ENCODE data around the gene NR2F2. TPM values are rescaled to one million over a fixed set of nuclear protein-coding genes. Genes with fewer than 3 reads are reported as not detected.

NR2F2 gene
- total RNA-seq, 1 donor from 2014 or later, result 15.9 TPM

DNA sequence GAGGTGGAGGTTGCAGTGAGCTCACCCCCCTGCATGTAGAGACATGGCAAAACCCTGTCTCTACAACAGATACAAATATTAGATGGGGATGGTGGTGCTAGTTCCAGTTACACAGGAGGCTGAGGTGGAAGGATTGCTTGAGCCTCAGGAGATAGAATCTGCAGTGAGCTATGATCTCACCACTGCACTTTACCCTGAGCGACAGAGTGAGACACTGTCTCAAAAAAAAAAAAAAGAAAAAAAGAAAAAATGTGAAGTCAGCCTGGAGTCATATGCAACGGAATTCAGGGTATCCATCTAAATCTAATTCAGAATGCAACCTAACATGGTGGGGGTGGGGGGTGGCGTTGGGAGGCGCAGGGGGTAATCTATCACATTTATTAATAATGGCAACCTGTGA, 37.1 kb upstream of the NR2F2 start:
- TF ChIP-seq, protein P1, sequence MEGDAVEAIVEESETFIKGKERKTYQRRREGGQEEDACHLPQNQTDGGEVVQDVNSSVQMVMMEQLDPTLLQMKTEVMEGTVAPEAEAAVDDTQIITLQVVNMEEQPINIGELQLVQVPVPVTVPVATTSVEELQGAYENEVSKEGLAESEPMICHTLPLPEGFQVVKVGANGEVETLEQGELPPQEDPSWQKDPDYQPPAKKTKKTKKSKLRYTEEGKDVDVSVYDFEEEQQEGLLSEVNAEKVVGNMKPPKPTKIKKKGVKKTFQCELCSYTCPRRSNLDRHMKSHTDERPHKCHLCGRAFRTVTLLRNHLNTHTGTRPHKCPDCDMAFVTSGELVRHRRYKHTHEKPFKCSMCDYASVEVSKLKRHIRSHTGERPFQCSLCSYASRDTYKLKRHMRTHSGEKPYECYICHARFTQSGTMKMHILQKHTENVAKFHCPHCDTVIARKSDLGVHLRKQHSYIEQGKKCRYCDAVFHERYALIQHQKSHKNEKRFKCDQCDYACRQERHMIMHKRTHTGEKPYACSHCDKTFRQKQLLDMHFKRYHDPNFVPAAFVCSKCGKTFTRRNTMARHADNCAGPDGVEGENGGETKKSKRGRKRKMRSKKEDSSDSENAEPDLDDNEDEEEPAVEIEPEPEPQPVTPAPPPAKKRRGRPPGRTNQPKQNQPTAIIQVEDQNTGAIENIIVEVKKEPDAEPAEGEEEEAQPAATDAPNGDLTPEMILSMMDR (IDR thresholded peaks at IDR 0.05; ENCODE audit: unreplicated experiment), result no peak
- H3K36me3 Mint-ChIP-seq (ENCODE audit: low read depth, unreplicated experiment), result no peaks in the 10 kb centered on the region
- no peak overlapping the region for H3K27ac Mint-ChIP-seq (ENCODE audit: unreplicated experiment)
- no peak for DNase-seq (ENCODE audit: low spot score)
- peaks cover 4% of the 10 kb centered on the region for H3K4me1 Mint-ChIP-seq (ENCODE audit: unreplicated experiment)
- H3K27me3 Mint-ChIP-seq (ENCODE audit: unreplicated experiment), result no peaks in the 10 kb centered on the region
- no peak overlapping the region for H3K4me3 Mint-ChIP-seq (ENCODE audit: unreplicated experiment)
- no peaks in the 10 kb centered on the region for H3K9me3 Mint-ChIP-seq (ENCODE audit: unreplicated experiment)

GRCh38 chr15:96294766-96295165, 35.7 kb upstream of the NR2F2 start:
- peaks cover 4% of the 10 kb centered on the region for H3K4me1 Mint-ChIP-seq (ENCODE audit: unreplicated experiment)
- no peaks in the 10 kb centered on the region for H3K36me3 Mint-ChIP-seq (ENCODE audit: low read depth, unreplicated experiment)
- TF ChIP-seq, protein P1 (IDR thresholded peaks at IDR 0.05; ENCODE audit: unreplicated experiment), result no peak
- H3K27me3 Mint-ChIP-seq (ENCODE audit: unreplicated experiment), result no peaks in the 10 kb centered on the region
- H3K9me3 Mint-ChIP-seq (ENCODE audit: unreplicated experiment), result no peaks in the 10 kb centered on the region
- H3K4me3 Mint-ChIP-seq (ENCODE audit: unreplicated experiment), result no peak overlapping the region
- no peak overlapping the region for H3K27ac Mint-ChIP-seq (ENCODE audit: unreplicated experiment)
- DNase-seq (ENCODE audit: low spot score), result no peak

GRCh38 chr15:96296264-96296663, 34.2 kb upstream of the NR2F2 start:
- TF ChIP-seq, protein P1 (IDR thresholded peaks at IDR 0.05; ENCODE audit: unreplicated experiment), result no peak
- DNase-seq (ENCODE audit: low spot score), result no peak
- Mint-ChIP-seq H3K4me3 (ENCODE audit: unreplicated experiment) (no peak overlapping the region), H3K4me1 (ENCODE audit: unreplicated experiment) (peaks cover 4% of the 10 kb centered on the region), H3K9me3 (ENCODE audit: unreplicated experiment) (no peaks in the 10 kb centered on the region), H3K27me3 (ENCODE audit: unreplicated experiment) (no peaks in the 10 kb centered on the region), H3K36me3 (ENCODE audit: low read depth, unreplicated experiment) (no peaks in the 10 kb centered on the region), H3K27ac (ENCODE audit: unreplicated experiment) (no peak overlapping the region)

GRCh38 chr15:96297783-96298182, 32.7 kb upstream of the NR2F2 start:
- Mint-ChIP-seq H3K4me3 (ENCODE audit: unreplicated experiment) (no peak overlapping the region), H3K27ac (ENCODE audit: unreplicated experiment) (no peak overlapping the region), H3K9me3 (ENCODE audit: unreplicated experiment) (no peaks in the 10 kb centered on the region), H3K36me3 (ENCODE audit: low read depth, unreplicated experiment) (no peaks in the 10 kb centered on the region), H3K27me3 (ENCODE audit: unreplicated experiment) (no peaks in the 10 kb centered on the region), H3K4me1 (ENCODE audit: unreplicated experiment) (peaks cover 4% of the 10 kb centered on the region)
- DNase-seq (ENCODE audit: low spot score), result no peak
- TF ChIP-seq, protein P1 (IDR thresholded peaks at IDR 0.05; ENCODE audit: unreplicated experiment), result no peak

- no peaks in the 10 kb centered on the region for H3K27me3 Mint-ChIP-seq (ENCODE audit: unreplicated experiment)
- H3K9me3 Mint-ChIP-seq (ENCODE audit: unreplicated experiment), result no peaks in the 10 kb centered on the region
- no peak overlapping the region for H3K4me3 Mint-ChIP-seq (ENCODE audit: unreplicated experiment)
- H3K36me3 Mint-ChIP-seq (ENCODE audit: low read depth, unreplicated experiment), result no peaks in the 10 kb centered on the region
- TF ChIP-seq, protein P1 (IDR thresholded peaks at IDR 0.05; ENCODE audit: unreplicated experiment), result no peak
- H3K27ac Mint-ChIP-seq (ENCODE audit: unreplicated experiment), result no peak overlapping the region
- no peak for DNase-seq (ENCODE audit: low spot score)
- H3K4me1 Mint-ChIP-seq (ENCODE audit: unreplicated experiment), result peaks cover 4% of the 10 kb centered on the region
Measured at GRCh38 chr15:96298217-96298616, 32.3 kb upstream of the NR2F2 start.
